Thyroid gland (tissue), 4 donors: Measurements from ENCODE around the gene ZNF688. TPM values are rescaled to one million over a fixed set of nuclear protein-coding genes. Genes with fewer than 3 reads are reported as not detected.

Experiments used
- DNase-seq, 2 donors: peaks; one replicate each; pipeline ENCODE4 v3.0.0-alpha.2; 2019
- H3K27ac ChIP-seq, 3 donors: fragments of 200-600 bp; sonication (generic); 1 replicate in 2 of 3; 2 replicates in 1 of 3; pipeline ENCODE4 v1.5.1; 2016 to 2019; ENCODE audit warnings: mild to moderate bottlenecking in 1 of 3, moderate library complexity in 1 of 3
- H3K27me3 ChIP-seq: fragments of 200-600 bp; sonication (generic); one replicate; pipeline ENCODE4 v1.5.1; 2019
- H3K36me3 ChIP-seq, 2 donors: fragments of 200-600 bp; sonication (generic); one replicate each; pipeline ENCODE4 v1.5.1; 2016 to 2019
- H3K4me1 ChIP-seq, 2 donors: fragments of 200-600 bp; sonication (generic); one replicate each; pipeline ENCODE4 v1.5.1; 2017 to 2019
- H3K4me3 ChIP-seq, 3 donors: fragments of 200-600 bp; sonication (generic); replicated peaks in 1 of 3; 1 replicate in 2 of 3; 2 replicates in 1 of 3; pipeline ENCODE4 v1.5.1; 2016; ENCODE audit warnings: mild to moderate bottlenecking in 1 of 3
- H3K9me3 ChIP-seq: fragments of 200-600 bp; sonication (generic); one replicate; pipeline ENCODE4 v1.5.1; 2017
- CTCF ChIP-seq, 6 experiments: fragments of 200-600 bp in 3 of 6; fragments of 450-650 bp in 3 of 6; sonication (generic) in 3 of 6; IDR thresholded peaks; one replicate each; pipeline ENCODE4 v1.5.1; 2016 to 2019; ENCODE audit warnings: antibody characterized with exemption in 6 of 6, mild to moderate bottlenecking in 2 of 6, inconsistent platforms in 1 of 6, moderate library complexity in 1 of 6
- POLR2A ChIP-seq, 2 donors: fragments of 450-650 bp; IDR thresholded peaks; one replicate each; pipeline ENCODE4 v1.6.1; 2017; ENCODE audit warnings: antibody characterized with exemption in 2 of 2, mild to moderate bottlenecking in 2 of 2, moderate library complexity in 1 of 2
- WGBS, 2 donors: methylation state at CpG; one replicate each; pipeline ENCODE4 v1.1.5; 2017; 5-methylcytosine and 5-hydroxymethylcytosine counted together
- intact Hi-C: fragments of 100-400 bp; cut with DNase I; formaldehyde crosslinking; loops from one replicate; pipeline ENCODE4 v1.15.1; 2023
- total RNA-seq, 4 donors: library from RNA; depleted of rRNA; stranded (reverse); fragments of >200 nt; gene quantifications; one replicate each; pipeline ENCODE4 v1.2.3, GENCODE V29; 2016

The ZNF688 gene
- total RNA-seq, 4 donors from 2014 or later, result 10.6 to 26.1 (median 16.5) TPM

GRCh38 chr16:30605158-30605557 lies 33.6 kb upstream of the ZNF688 start:
- 84 to 97% methylated on average over 13 to 15 of the region's 15 CpGs for WGBS, 2 donors
- H3K36me3 ChIP-seq, result peaks cover 32 to 37% of the 10 kb centered on the region in 2 donors

GRCh38 chr16:30604316-30604947 lies 32.9 kb upstream of the ZNF688 start:
- Histone ChIP-seq H3K36me3 (peaks cover 32 to 37% of the 10 kb centered on the region in 2 donors), H3K9me3 (no peaks in the 10 kb centered on the region), H3K4me3 (no peak overlapping the region), H3K27ac (no peak overlapping the region), H3K27me3 (no peaks in the 10 kb centered on the region), H3K4me1 (peaks cover 0 to 9% of the 10 kb centered on the region in 2 donors)
- DNase-seq, result no peak
- 92 to 95% methylated on average over 42 to 49 of the region's 49 CpGs for WGBS, 2 donors
- intact Hi-C loops, result loop anchor here (10.0 kb wide), 1 partner anchor 160 kb away; the partner anchor contains the start of gene SEPHS2
- TF ChIP-seq POLR2A (IDR thresholded peaks at IDR 0.05) (no peak), CTCF (IDR thresholded peaks at IDR 0.05) (no peak)

More at GRCh38 chr16:30605158-30605557, 33.6 kb upstream of the ZNF688 start:
- no peak for TF ChIP-seq POLR2A (IDR thresholded peaks at IDR 0.05)
- no peak for TF ChIP-seq CTCF (IDR thresholded peaks at IDR 0.05)
- no peaks in the 10 kb centered on the region for H3K27me3 ChIP-seq
- no peak overlapping the region for H3K27ac ChIP-seq
- H3K4me3 ChIP-seq, result no peak overlapping the region
- DNase-seq, result no peak
- H3K9me3 ChIP-seq, result no peaks in the 10 kb centered on the region
- H3K4me1 ChIP-seq, result peaks cover 0 to 9% of the 10 kb centered on the region in 2 donors
- intact Hi-C loops, result loop anchor here (10.0 kb wide), 1 partner anchor 160 kb away; the partner anchor contains the start of gene SEPHS2

- Histone ChIP-seq H3K4me3 (no peak overlapping the region), H3K4me1 (peaks cover 0 to 4% of the 10 kb centered on the region in 2 donors), H3K27ac (no peak overlapping the region), H3K27me3 (no peaks in the 10 kb centered on the region), H3K36me3 (peaks cover 32 to 37% of the 10 kb centered on the region in 2 donors), H3K9me3 (no peaks in the 10 kb centered on the region)
- 89 to 93% methylated on average over 7 of the region's 7 CpGs for WGBS, 2 donors
- TF ChIP-seq POLR2A (IDR thresholded peaks at IDR 0.05) (no peak), CTCF (IDR thresholded peaks at IDR 0.05) (no peak)
- intact Hi-C loops, result loop anchor here (10.0 kb wide), 1 partner anchor 159 kb away; the partner anchor contains the start of gene SEPHS2
- no peak for DNase-seq
These were observed 32.4 kb upstream of the ZNF688 start for GRCh38 chr16:30603945-30604315.

GRCh38 chr16:30602616-30603277 lies 31.2 kb upstream of the ZNF688 start:
- no peak overlapping the region for H3K4me3 ChIP-seq
- TF ChIP-seq POLR2A (IDR thresholded peaks at IDR 0.05) (no peak), CTCF (IDR thresholded peaks at IDR 0.05) (no peak)
- intact Hi-C loops, result loop anchor here (10.0 kb wide), 1 partner anchor 158 kb away; the partner anchor contains the start of gene SEPHS2
- no peaks in the 10 kb centered on the region for H3K27me3 ChIP-seq
- H3K9me3 ChIP-seq, result no peaks in the 10 kb centered on the region
- H3K27ac ChIP-seq, result no peak overlapping the region
- peaks cover 27 to 36% of the 10 kb centered on the region in 2 donors for H3K36me3 ChIP-seq
- no peak for DNase-seq
- no peaks in the 10 kb centered on the region for H3K4me1 ChIP-seq
- WGBS, 2 donors, result 78% methylated on average over 4 of the region's 4 CpGs

GRCh38 chr16:30601966-30602365 lies 30.5 kb upstream of the ZNF688 start:
- intact Hi-C loops, result loop anchor here (10.0 kb wide), 1 partner anchor 157 kb away; the partner anchor contains the start of gene SEPHS2
- H3K36me3 ChIP-seq, result peaks cover 26 to 34% of the 10 kb centered on the region in 2 donors
- 88 to 92% methylated on average over 4 of the region's 4 CpGs for WGBS, 2 donors
- no peaks in the 10 kb centered on the region for H3K4me1 ChIP-seq
- no peaks in the 10 kb centered on the region for H3K27me3 ChIP-seq
- TF ChIP-seq CTCF (IDR thresholded peaks at IDR 0.05), result no peak
- TF ChIP-seq POLR2A (IDR thresholded peaks at IDR 0.05), result no peak
- H3K4me3 ChIP-seq, result no peak overlapping the region
- no peaks in the 10 kb centered on the region for H3K9me3 ChIP-seq
- no peak for DNase-seq
- H3K27ac ChIP-seq, result no peak overlapping the region
